ENCODE measurements around the gene NR3C2. TPM values are rescaled to one million over a fixed set of nuclear protein-coding genes. Genes with fewer than 3 reads are reported as not detected.

The NR3C2 gene
- total RNA-seq, 1 experiment from 2014 or later, result 2.7 TPM

DNA sequence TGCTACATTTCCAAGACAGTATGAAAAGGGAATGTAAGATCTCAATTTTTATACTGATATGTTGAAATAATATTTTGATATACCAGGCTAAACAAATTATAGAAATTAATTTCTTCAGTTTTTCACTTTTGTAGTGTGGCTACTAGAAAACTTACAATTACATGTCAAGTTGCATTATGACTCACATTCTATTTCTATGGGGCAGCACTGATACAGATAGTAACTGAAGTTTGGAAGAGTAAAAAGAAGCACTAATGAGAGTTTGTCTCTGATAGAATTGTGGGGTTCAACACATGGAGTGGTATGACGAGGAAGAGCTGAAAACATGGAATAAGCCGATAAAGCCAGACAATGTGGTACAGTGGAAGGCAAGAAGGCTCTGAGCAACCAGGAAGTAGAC, 95.6 kb downstream of the NR3C2 start:
- CTCF ChIA-PET, result no interaction called here
- no TSS peak for BruUV-seq (replicated peaks)

GRCh38 chr4:148345509-148345908, 96.7 kb downstream of the NR3C2 start:
- no peak overlapping the region for H3K4me3 ChIP-seq (replicated peaks in 1 of 2; ENCODE audit: low read depth in 1 of 2, low read length in 2 of 2)
- H3K79me2 ChIP-seq (ENCODE audit: insufficient read depth, low read length), result no peaks in the 10 kb centered on the region
- H2AFZ ChIP-seq (ENCODE audit: low read depth, low read length, poor library complexity, severe bottlenecking), result no peak overlapping the region
- ATAC-seq (no peak), DNase-seq (ENCODE audit: low read depth, low spot score) (no peak)
- ChIA-PET CTCF (no interaction called here), POLR2A (no interaction called here), RAD21 (ENCODE audit: low non-redundant PET in 1 of 2, low total read pairs in 2 of 2, uncharacterized antibody in 2 of 2, unreplicated experiment in 2 of 2) (no interaction called here)
- no TSS peak for BruUV-seq (replicated peaks)
- H3K9ac ChIP-seq (ENCODE audit: low read length), result no peak overlapping the region
- intact Hi-C loops (cut with micrococcal nuclease), result no loop called here
- H3K9me3 ChIP-seq (ENCODE audit: control insufficient read depth in 1 of 2, insufficient read depth in 1 of 2, low read depth in 1 of 2, low read length in 2 of 2), result no peaks in the 10 kb centered on the region
- no peaks in the 10 kb centered on the region for H3K27me3 ChIP-seq (ENCODE audit: insufficient read depth, low read length)
- TF ChIP-seq CBX3 (IDR thresholded peaks at IDR 0.05; ENCODE audit: low read depth) (no peak), SIN3A (IDR thresholded peaks at IDR 0.05; ENCODE audit: low read depth) (no peak), REST (IDR thresholded peaks at IDR 0.05; ENCODE audit: low read depth) (no peak), POLR2AphosphoS5 (IDR thresholded peaks at IDR 0.05; ENCODE audit: low read depth, low read length) (no peak), SRF (IDR thresholded peaks at IDR 0.05; ENCODE audit: low read depth) (no peak), RAD21 (IDR thresholded peaks at IDR 0.05; ENCODE audit: low read depth) (no peak), SP1 (IDR thresholded peaks at IDR 0.05; ENCODE audit: low read depth) (no peak), ELF1 (IDR thresholded peaks at IDR 0.05; ENCODE audit: borderline replicate concordance, low read depth) (no peak), TCF7L2 (IDR thresholded peaks at IDR 0.05; ENCODE audit: borderline replicate concordance, extremely low read depth, insufficient read depth, insufficient read length) (no peak), ATF3 (IDR thresholded peaks at IDR 0.05) (no peak), POLR2A (IDR thresholded peaks at IDR 0.05; ENCODE audit: borderline replicate concordance, extremely low read depth, insufficient read depth, insufficient read length) (no peak), EZH2 (IDR thresholded peaks at IDR 0.05) (no peak), EGR1 (IDR thresholded peaks at IDR 0.05; ENCODE audit: low read depth) (no peak), EZH2phosphoT487 (IDR thresholded peaks at IDR 0.05; ENCODE audit: borderline replicate concordance) (no peak)
- TF ChIP-seq, protein P1, sequence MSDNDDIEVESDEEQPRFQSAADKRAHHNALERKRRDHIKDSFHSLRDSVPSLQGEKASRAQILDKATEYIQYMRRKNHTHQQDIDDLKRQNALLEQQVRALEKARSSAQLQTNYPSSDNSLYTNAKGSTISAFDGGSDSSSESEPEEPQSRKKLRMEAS (IDR thresholded peaks at IDR 0.05), result no peak
- H4K20me1 ChIP-seq (ENCODE audit: insufficient read depth), result no peaks in the 10 kb centered on the region
- H3K4me2 ChIP-seq (ENCODE audit: low read length), result no peak overlapping the region
- no peak overlapping the region for H3K27ac ChIP-seq (ENCODE audit: low read depth, low read length)
- H3K36me3 ChIP-seq (ENCODE audit: control insufficient read depth in 1 of 2, insufficient read depth in 2 of 2, low read length in 2 of 2), result no peaks in the 10 kb centered on the region
- H3K9me2 ChIP-seq (ENCODE audit: insufficient read depth), result no peaks in the 10 kb centered on the region
- H3K4me1 ChIP-seq (ENCODE audit: control insufficient read depth in 1 of 2, insufficient read depth in 2 of 2, low read length in 2 of 2), result no peaks in the 10 kb centered on the region

More for the DNA sequence above, 95.6 kb downstream of the NR3C2 start:
- Histone ChIP-seq H3K4me1 (ENCODE audit: control insufficient read depth in 1 of 2, insufficient read depth in 2 of 2, low read length in 2 of 2) (no peaks in the 10 kb centered on the region), H2AFZ (ENCODE audit: low read depth, low read length, poor library complexity, severe bottlenecking) (no peak overlapping the region), H3K4me3 (replicated peaks in 1 of 2; ENCODE audit: low read depth in 1 of 2, low read length in 2 of 2) (no peak overlapping the region), H3K9me3 (ENCODE audit: control insufficient read depth in 1 of 2, insufficient read depth in 1 of 2, low read depth in 1 of 2, low read length in 2 of 2) (no peaks in the 10 kb centered on the region), H3K36me3 (ENCODE audit: control insufficient read depth in 1 of 2, insufficient read depth in 2 of 2, low read length in 2 of 2) (no peaks in the 10 kb centered on the region), H3K9ac (ENCODE audit: low read length) (no peak overlapping the region), H3K9me2 (ENCODE audit: insufficient read depth) (no peaks in the 10 kb centered on the region), H3K79me2 (ENCODE audit: insufficient read depth, low read length) (no peaks in the 10 kb centered on the region), H4K20me1 (ENCODE audit: insufficient read depth) (no peaks in the 10 kb centered on the region), H3K4me2 (ENCODE audit: low read length) (no peak overlapping the region), H3K27me3 (ENCODE audit: insufficient read depth, low read length) (no peaks in the 10 kb centered on the region), H3K27ac (ENCODE audit: low read depth, low read length) (no peak overlapping the region)
- DNase-seq (ENCODE audit: low read depth, low spot score), result no peak
- intact Hi-C loops (cut with micrococcal nuclease), result no loop called here
- RAD21 ChIA-PET (ENCODE audit: low non-redundant PET in 1 of 2, low total read pairs in 2 of 2, uncharacterized antibody in 2 of 2, unreplicated experiment in 2 of 2), result no interaction called here
- POLR2A ChIA-PET, result no interaction called here
- ATAC-seq, result no peak
- TF ChIP-seq YY1 (IDR thresholded peaks at IDR 0.05; ENCODE audit: extremely low read depth, insufficient replicate concordance, low read depth, low read length) (no peak), CBX3 (IDR thresholded peaks at IDR 0.05; ENCODE audit: low read depth) (no peak), SRF (IDR thresholded peaks at IDR 0.05; ENCODE audit: low read depth) (no peak), RAD21 (IDR thresholded peaks at IDR 0.05; ENCODE audit: low read depth) (no peak), TCF7L2 (IDR thresholded peaks at IDR 0.05; ENCODE audit: borderline replicate concordance, extremely low read depth, insufficient read depth, insufficient read length) (no peak), POLR2A (IDR thresholded peaks at IDR 0.05; ENCODE audit: borderline replicate concordance, extremely low read depth, insufficient read depth, insufficient read length) (no peak), ZNF274 (IDR thresholded peaks at IDR 0.05; ENCODE audit: low read depth, low read length) (no peak)
